GM12892 (cell line): ENCODE measurements around the gene RBMS3.

Source experiments
- POLR2A ChIP-seq: IDR thresholded peaks from 2 replicates; pipeline ENCODE4 v1.6.1; 2011; ENCODE audit warnings: low read depth, low read length, control low read depth
- POLR2AphosphoS5 ChIP-seq: IDR thresholded peaks from 2 replicates; pipeline ENCODE4 v1.6.1; 2011; ENCODE audit warnings: low read depth, low read length, control low read depth
- TAF1 ChIP-seq: IDR thresholded peaks from 2 replicates; pipeline ENCODE4 v1.6.1; 2011; ENCODE audit warnings: low read depth, mild to moderate bottlenecking, control low read depth, low read length, borderline replicate concordance

GRCh38 chr3:29429055-29429679 is 148.3 kb downstream of the RBMS3 start:
- TF ChIP-seq POLR2A (no peak), TAF1 (no peak), POLR2AphosphoS5 (no peak)
